ENCODE data around the gene CHRNB2. TPM values are rescaled to one million over a fixed set of nuclear protein-coding genes. Genes with fewer than 3 reads are reported as not detected.

CHRNB2 gene
- total and polyA plus RNA-seq, 11 donors: 0.03 to 0.14 (median 0.05) TPM; not detected in 7

GRCh38 chr1:154627257-154628120 lies 59.9 kb downstream of the CHRNB2 start:
- Histone ChIP-seq H3K9me3 (peaks cover 0 to 14% (median 3%) of the 10 kb centered on the region in 12 donors), H3K36me3 (peaks cover 0 to 9% (median 3%) of the 10 kb centered on the region in 9 donors), H3K4me1 (peaks cover 0 to 47% (median 22%) of the 10 kb centered on the region in 12 donors), H3K27ac (peak overlapping the region; percentile 46 to 96 (median 93)), H3K27me3 (no peaks in the 10 kb centered on the region), H3K4me3 (peak overlapping the region; percentile 84 to 100 (median 94))
- ATAC-seq (peak; percentile 80 to 88 (median 84)), DNase-seq (peak; percentile 91 to 94 (median 92))
- TF ChIP-seq CTCF (IDR thresholded peaks at IDR 0.05) (peak in 1 of 12 donors; percentile 30), POLR2A (IDR thresholded peaks at IDR 0.05) (peak in 1 of 2 donors; percentile 12)
- intact Hi-C loops (cut with DNase I): no loop called here
- 0 to 1% (median 0%) methylated on average over 36 to 70 of the region's 70 CpGs for WGBS, 4 donors

- DNase-seq (no peak), ATAC-seq (peak in 3 of 4 donors; percentile 17 to 22 (median 21))
- peaks cover 0 to 14% (median 3%) of the 10 kb centered on the region in 12 donors for H3K9me3 ChIP-seq
- intact Hi-C loops (cut with DNase I): no loop called here
- WGBS, 4 donors: 6 to 13% (median 8%) methylated on average over 5 of the region's 5 CpGs
- peak overlapping the region; percentile 84 to 100 (median 94) for H3K4me3 ChIP-seq
- peaks cover 0 to 41% (median 18%) of the 10 kb centered on the region in 12 donors for H3K4me1 ChIP-seq
- H3K27me3 ChIP-seq: no peaks in the 10 kb centered on the region
- TF ChIP-seq POLR2A (IDR thresholded peaks at IDR 0.05): no peak
- TF ChIP-seq CTCF (IDR thresholded peaks at IDR 0.05): no peak
- peaks cover 0 to 9% (median 3%) of the 10 kb centered on the region in 9 donors for H3K36me3 ChIP-seq
- peak overlapping the region; percentile 46 to 96 (median 93) for H3K27ac ChIP-seq
These were observed 60.5 kb downstream of the CHRNB2 start for GRCh38 chr1:154628121-154628405.

GRCh38 chr1:154629061-154629674 lies 61.6 kb downstream of the CHRNB2 start:
- intact Hi-C loops (cut with DNase I): no loop called here
- H3K27ac ChIP-seq: no peak overlapping the region
- peaks cover 0 to 14% (median 3%) of the 10 kb centered on the region in 12 donors for H3K9me3 ChIP-seq
- DNase-seq (no peak), ATAC-seq (no peak)
- WGBS, 4 donors: 82 to 95% (median 87%) methylated on average over 1 of the region's 1 CpG
- no peak for TF ChIP-seq POLR2A (IDR thresholded peaks at IDR 0.05)
- TF ChIP-seq CTCF (IDR thresholded peaks at IDR 0.05): no peak
- no peak overlapping the region for H3K4me3 ChIP-seq
- H3K27me3 ChIP-seq: peaks cover 0 to under 1% (median 0%) of the 10 kb centered on the region in 9 donors
- peaks cover 0 to 32% (median 16%) of the 10 kb centered on the region in 12 donors for H3K4me1 ChIP-seq
- peaks cover 0 to 6% (median under 1%) of the 10 kb centered on the region in 9 donors for H3K36me3 ChIP-seq

Other genes starting within 250 kb of the CHRNB2 start
- under 1 TPM in 6 of 9 donors, not detected in 3; 0.23 to 0.93 (median 0.55) TPM for gene AQP10, start 246.7 kb upstream of the CHRNB2 start, total RNA-seq
- gene AQP10, start 246.7 kb upstream of the CHRNB2 start, polyA plus RNA-seq: 1 to 10 TPM in 1 of 2 donors, under 1 TPM in 1; 0.15 to 1.2 TPM
- gene ATP8B2, start 242.3 kb upstream of the CHRNB2 start, total RNA-seq: 10 to 100 TPM in 8 of 9 donors, 1 to 10 TPM in 1; 9.4 to 45.0 (median 15.5) TPM
- 10 to 100 TPM in 1 of 2 donors, 1 to 10 TPM in 1; 7.2 to 18.3 TPM for gene ATP8B2, start 242.3 kb upstream of the CHRNB2 start, polyA plus RNA-seq
- 10 to 100 TPM in 6 of 9 donors, 1 to 10 TPM in 3; 5.7 to 26.6 (median 13.1) TPM for gene IL6R, start 162.4 kb upstream of the CHRNB2 start, total RNA-seq
- 1 to 10 TPM; 3.4 to 8.6 TPM for gene IL6R, start 162.4 kb upstream of the CHRNB2 start, polyA plus RNA-seq
- 1 to 10 TPM in 8 of 9 donors, under 1 TPM in 1; 0.71 to 3.4 (median 1.8) TPM for gene TDRD10, start 65.6 kb upstream of the CHRNB2 start, total RNA-seq
- gene TDRD10, start 65.6 kb upstream of the CHRNB2 start, polyA plus RNA-seq: 1 to 10 TPM; 2.9 to 3.0 TPM
- gene SHE, start 65.4 kb upstream of the CHRNB2 start, total RNA-seq: 10 to 100 TPM; 11.1 to 19.4 (median 11.9) TPM
- 10 to 100 TPM; 10.1 to 17.7 TPM for gene SHE, start 65.4 kb upstream of the CHRNB2 start, polyA plus RNA-seq
- gene UBE2Q1, start 9.1 kb upstream of the CHRNB2 start, total RNA-seq: 10 to 100 TPM; 22.1 to 79.4 (median 58.8) TPM
- 10 to 100 TPM; 23.0 to 36.2 TPM for gene UBE2Q1, start 9.1 kb upstream of the CHRNB2 start, polyA plus RNA-seq
- gene ADAR, start 40.4 kb downstream of the CHRNB2 start, total RNA-seq: 100 to 1,000 TPM in 1 of 9 donors, 10 to 100 TPM in 8; 52.1 to 117 (median 63.1) TPM
- gene ADAR, start 40.4 kb downstream of the CHRNB2 start, polyA plus RNA-seq: 10 to 100 TPM; 16.0 to 29.5 TPM